GM23338 (cell line): ENCODE measurements around the gene BRF1. TPM values are rescaled to one million over a fixed set of nuclear protein-coding genes. Genes with fewer than 3 reads are reported as not detected.

Experiments
- ATAC-seq: fragments of 200-7000 bp; cut with Tn5 transposase; 3 replicates; pipeline ENCODE4 v1.9.1; 2020
- DNase-seq: peaks from one replicate; pipeline ENCODE4 v3.0.0-alpha.2; 2015; ENCODE audit warnings: low spot score
- H2AFZ ChIP-seq: fragments of 200-600 bp; sonication (generic); 2 replicates; pipeline ENCODE4 v1.8.0; 2016; ENCODE audit warnings: antibody characterized with exemption, mild to moderate bottlenecking, moderate library complexity
- H3F3A ChIP-seq: fragments of 200-600 bp; sonication (generic); replicated peaks from 2 replicates; pipeline ENCODE4 v1.8.0; 2017; ENCODE audit warnings: antibody characterized with exemption, mixed run types, low read depth
- H3K27ac ChIP-seq: fragments of 200-600 bp; sonication (generic); 2 replicates; pipeline ENCODE4 v1.6.1; 2016; ENCODE audit warnings: low read depth
- H3K27me3 ChIP-seq: fragments of 200-600 bp; sonication (generic); 2 replicates; pipeline ENCODE4 v1.8.0; 2016; ENCODE audit warnings: mild to moderate bottlenecking, mixed run types, moderate library complexity; ENCODE audit not compliant: insufficient read depth
- H3K36me3 ChIP-seq: fragments of 200-600 bp; sonication (generic); 2 replicates; pipeline ENCODE4 v1.8.0; 2016; ENCODE audit warnings: mild to moderate bottlenecking; ENCODE audit not compliant: insufficient read depth
- H3K4me1 ChIP-seq: fragments of 200-600 bp; sonication (generic); 2 replicates; pipeline ENCODE4 v1.8.0; 2016; ENCODE audit warnings: mild to moderate bottlenecking, moderate library complexity; ENCODE audit not compliant: insufficient read depth
- H3K4me2 ChIP-seq: fragments of 200-600 bp; sonication (generic); 2 replicates; pipeline ENCODE4 v1.7.1; 2017; ENCODE audit warnings: mixed run types
- H3K4me3 ChIP-seq: fragments of 200-600 bp; sonication (generic); 2 replicates; pipeline ENCODE4 v1.6.1; 2016; ENCODE audit warnings: mixed run types
- H3K79me2 ChIP-seq: fragments of 200-600 bp; sonication (generic); replicated peaks from 2 replicates; pipeline ENCODE4 v1.8.0; 2017; ENCODE audit warnings: mild to moderate bottlenecking; ENCODE audit not compliant: insufficient read depth
- H3K9me2 ChIP-seq: fragments of 200-600 bp; sonication (generic); 2 replicates; pipeline ENCODE4 v1.8.0; 2017; ENCODE audit not compliant: insufficient read depth
- H4K20me1 ChIP-seq: fragments of 200-600 bp; sonication (generic); replicated peaks from 2 replicates; pipeline ENCODE4 v1.8.0; 2017; ENCODE audit warnings: mild to moderate bottlenecking; ENCODE audit not compliant: insufficient read depth
- H3K27ac Mint-ChIP-seq: 2 replicates; pipeline ENCODE4 v1.8.0; 2020; ENCODE audit warnings: inconsistent platforms, mild to moderate bottlenecking, moderate library complexity, mixed read lengths
- H3K27me3 Mint-ChIP-seq: 3 replicates; pipeline ENCODE4 v1.8.0; 2022; ENCODE audit warnings: low read depth, mild to moderate bottlenecking, moderate library complexity, mixed read lengths, inconsistent platforms; ENCODE audit not compliant: insufficient read depth, poor library complexity
- H3K36me3 Mint-ChIP-seq: 3 replicates; pipeline ENCODE4 v1.8.0; 2021; ENCODE audit warnings: low read depth, mild to moderate bottlenecking, inconsistent platforms, moderate library complexity, mixed read lengths
- H3K4me1 Mint-ChIP-seq: 3 replicates; pipeline ENCODE4 v1.8.0; 2020; ENCODE audit warnings: mild to moderate bottlenecking, inconsistent platforms, mixed read lengths
- H3K4me3 Mint-ChIP-seq: 3 replicates; pipeline ENCODE4 v1.8.0; 2021; ENCODE audit warnings: moderate library complexity, mild to moderate bottlenecking, inconsistent platforms, mixed read lengths
- H3K9me3 Mint-ChIP-seq: 3 replicates; pipeline ENCODE4 v1.8.0; 2020; ENCODE audit warnings: moderate library complexity, mild to moderate bottlenecking, inconsistent platforms, mixed read lengths
- ETS1 ChIP-seq: IDR thresholded peaks from 2 replicates; pipeline ENCODE4 v1.6.1; 2016; ENCODE audit warnings: antibody characterized with exemption
- EZH2phosphoT487 ChIP-seq: fragments of 200-600 bp; sonication (generic); IDR thresholded peaks from one replicate; pipeline ENCODE4 v1.8.1; 2018; ENCODE audit warnings: antibody characterized with exemption; ENCODE audit not compliant: unreplicated experiment
- JUNB ChIP-seq: IDR thresholded peaks from one replicate; pipeline ENCODE4 v1.6.1; 2016; ENCODE audit warnings: antibody characterized with exemption; ENCODE audit not compliant: unreplicated experiment
- ZNF114 ChIP-seq: fragments of 250-450 bp; sonication (Bioruptor Pico); IDR thresholded peaks from 2 replicates; pipeline ENCODE4 v1.5.0; 2020; ENCODE audit warnings: mild to moderate bottlenecking, moderate library complexity
- ZNF331 ChIP-seq: fragments of 250-450 bp; sonication (Bioruptor Pico); IDR thresholded peaks from 2 replicates; pipeline ENCODE4 v1.5.0; 2020; ENCODE audit warnings: low read depth, mild to moderate bottlenecking, moderate library complexity
- polyA plus RNA-seq: library from polyadenylated mRNA; unstranded; fragments of >200 nt; fragmentation: Nextera tagmentation; extraction: Ambion mirVana; gene quantifications from 2 replicates; pipeline ENCODE4 v1.2.1, GENCODE V29; 2016
- total RNA-seq: library from RNA; depleted of rRNA; stranded (reverse); fragments of >200 nt; shearing (Covaris generic); gene quantifications from 2 replicates; pipeline ENCODE4 v1.2.3, GENCODE V29; 2014
- TF ChIP-seq, protein P1 (sequence below): fragments of 250-450 bp; sonication (Bioruptor Pico); IDR thresholded peaks from 2 replicates; pipeline ENCODE4 v1.5.0; 2020; ENCODE audit warnings: mild to moderate bottlenecking, moderate library complexity

Gene BRF1
- total and polyA plus RNA-seq, 2 experiments from 2014 or later, result 8.6 to 29.9 TPM

GRCh38 chr14:105307052-105307727 lies 6.4 kb upstream of the BRF1 start (continued):
- TF ChIP-seq, protein P1, sequence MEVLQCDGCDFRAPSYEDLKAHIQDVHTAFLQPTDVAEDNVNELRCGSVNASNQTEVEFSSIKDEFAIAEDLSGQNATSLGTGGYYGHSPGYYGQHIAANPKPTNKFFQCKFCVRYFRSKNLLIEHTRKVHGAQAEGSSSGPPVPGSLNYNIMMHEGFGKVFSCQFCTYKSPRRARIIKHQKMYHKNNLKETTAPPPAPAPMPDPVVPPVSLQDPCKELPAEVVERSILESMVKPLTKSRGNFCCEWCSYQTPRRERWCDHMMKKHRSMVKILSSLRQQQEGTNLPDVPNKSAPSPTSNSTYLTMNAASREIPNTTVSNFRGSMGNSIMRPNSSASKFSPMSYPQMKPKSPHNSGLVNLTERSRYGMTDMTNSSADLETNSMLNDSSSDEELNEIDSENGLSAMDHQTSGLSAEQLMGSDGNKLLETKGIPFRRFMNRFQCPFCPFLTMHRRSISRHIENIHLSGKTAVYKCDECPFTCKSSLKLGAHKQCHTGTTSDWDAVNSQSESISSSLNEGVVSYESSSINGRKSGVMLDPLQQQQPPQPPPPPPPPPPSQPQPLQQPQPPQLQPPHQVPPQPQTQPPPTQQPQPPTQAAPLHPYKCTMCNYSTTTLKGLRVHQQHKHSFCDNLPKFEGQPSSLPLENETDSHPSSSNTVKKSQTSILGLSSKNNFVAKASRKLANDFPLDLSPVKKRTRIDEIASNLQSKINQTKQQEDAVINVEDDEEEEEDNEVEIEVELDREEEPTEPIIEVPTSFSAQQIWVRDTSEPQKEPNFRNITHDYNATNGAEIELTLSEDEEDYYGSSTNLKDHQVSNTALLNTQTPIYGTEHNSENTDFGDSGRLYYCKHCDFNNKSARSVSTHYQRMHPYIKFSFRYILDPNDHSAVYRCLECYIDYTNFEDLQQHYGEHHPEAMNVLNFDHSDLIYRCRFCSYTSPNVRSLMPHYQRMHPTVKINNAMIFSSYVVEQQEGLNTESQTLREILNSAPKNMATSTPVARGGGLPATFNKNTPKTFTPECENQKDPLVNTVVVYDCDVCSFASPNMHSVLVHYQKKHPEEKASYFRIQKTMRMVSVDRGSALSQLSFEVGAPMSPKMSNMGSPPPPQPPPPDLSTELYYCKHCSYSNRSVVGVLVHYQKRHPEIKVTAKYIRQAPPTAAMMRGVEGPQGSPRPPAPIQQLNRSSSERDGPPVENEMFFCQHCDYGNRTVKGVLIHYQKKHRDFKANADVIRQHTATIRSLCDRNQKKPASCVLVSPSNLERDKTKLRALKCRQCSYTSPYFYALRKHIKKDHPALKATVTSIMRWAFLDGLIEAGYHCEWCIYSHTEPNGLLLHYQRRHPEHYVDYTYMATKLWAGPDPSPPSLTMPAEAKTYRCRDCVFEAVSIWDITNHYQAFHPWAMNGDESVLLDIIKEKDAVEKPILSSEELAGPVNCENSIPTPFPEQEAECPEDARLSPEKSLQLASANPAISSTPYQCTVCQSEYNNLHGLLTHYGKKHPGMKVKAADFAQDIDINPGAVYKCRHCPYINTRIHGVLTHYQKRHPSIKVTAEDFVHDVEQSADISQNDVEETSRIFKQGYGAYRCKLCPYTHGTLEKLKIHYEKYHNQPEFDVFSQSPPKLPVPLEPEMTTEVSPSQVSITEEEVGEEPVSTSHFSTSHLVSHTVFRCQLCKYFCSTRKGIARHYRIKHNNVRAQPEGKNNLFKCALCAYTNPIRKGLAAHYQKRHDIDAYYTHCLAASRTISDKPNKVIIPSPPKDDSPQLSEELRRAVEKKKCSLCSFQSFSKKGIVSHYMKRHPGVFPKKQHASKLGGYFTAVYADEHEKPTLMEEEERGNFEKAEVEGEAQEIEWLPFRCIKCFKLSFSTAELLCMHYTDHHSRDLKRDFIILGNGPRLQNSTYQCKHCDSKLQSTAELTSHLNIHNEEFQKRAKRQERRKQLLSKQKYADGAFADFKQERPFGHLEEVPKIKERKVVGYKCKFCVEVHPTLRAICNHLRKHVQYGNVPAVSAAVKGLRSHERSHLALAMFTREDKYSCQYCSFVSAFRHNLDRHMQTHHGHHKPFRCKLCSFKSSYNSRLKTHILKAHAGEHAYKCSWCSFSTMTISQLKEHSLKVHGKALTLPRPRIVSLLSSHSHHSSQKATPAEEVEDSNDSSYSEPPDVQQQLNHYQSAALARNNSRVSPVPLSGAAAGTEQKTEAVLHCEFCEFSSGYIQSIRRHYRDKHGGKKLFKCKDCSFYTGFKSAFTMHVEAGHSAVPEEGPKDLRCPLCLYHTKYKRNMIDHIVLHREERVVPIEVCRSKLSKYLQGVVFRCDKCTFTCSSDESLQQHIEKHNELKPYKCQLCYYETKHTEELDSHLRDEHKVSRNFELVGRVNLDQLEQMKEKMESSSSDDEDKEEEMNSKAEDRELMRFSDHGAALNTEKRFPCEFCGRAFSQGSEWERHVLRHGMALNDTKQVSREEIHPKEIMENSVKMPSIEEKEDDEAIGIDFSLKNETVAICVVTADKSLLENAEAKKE (CRISPR knock-in tag), result no peak
- no peak for TF ChIP-seq ZNF331 (CRISPR knock-in tag)

DNA sequence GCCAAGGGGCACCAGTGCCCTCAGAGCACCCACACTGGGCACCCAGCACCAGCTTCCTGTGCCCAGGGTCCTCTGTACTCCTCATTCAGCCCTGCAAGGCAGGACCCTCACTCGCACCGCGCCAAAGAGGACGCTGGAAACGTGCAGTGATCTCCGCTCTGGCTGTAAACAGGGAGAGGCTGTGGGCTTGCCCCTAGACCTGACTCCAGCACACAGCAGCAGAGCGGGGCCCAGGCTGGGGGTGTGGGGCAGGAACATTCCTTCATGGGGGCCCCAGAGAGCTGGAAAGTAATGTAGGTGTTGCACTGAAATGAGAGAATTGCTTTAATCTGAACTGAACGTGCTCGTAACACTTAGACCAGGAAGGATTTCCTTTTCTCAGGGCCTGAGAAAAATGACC lies 5.0 kb upstream of the BRF1 start:
- Histone ChIP-seq H3F3A (peaks cover 5% of the 10 kb centered on the region; the same call in 1 of the 2 replicates), H3K4me1 (peaks cover 11% of the 10 kb centered on the region; the same call in 1 of the 2 replicates), H3K27ac (no peak overlapping the region), H3K79me2 (no peaks in the 10 kb centered on the region), H3K36me3 (no peaks in the 10 kb centered on the region), H3K4me2 (no peak overlapping the region), H2AFZ (no peak overlapping the region), H4K20me1 (no peaks in the 10 kb centered on the region; the same call in 1 of the 2 replicates), H3K4me3 (no peak overlapping the region), H3K9me2 (no peaks in the 10 kb centered on the region), H3K27me3 (no peaks in the 10 kb centered on the region)
- H3K27ac Mint-ChIP-seq, result no peak overlapping the region
- no peak for DNase-seq
- no peak for ATAC-seq
- peaks cover 9% of the 10 kb centered on the region for H3K4me1 Mint-ChIP-seq
- no peak overlapping the region for H3K4me3 Mint-ChIP-seq
- peaks cover 14% of the 10 kb centered on the region for H3K27me3 Mint-ChIP-seq
- H3K36me3 Mint-ChIP-seq, result no peaks in the 10 kb centered on the region
- no peaks in the 10 kb centered on the region for H3K9me3 Mint-ChIP-seq
- TF ChIP-seq EZH2phosphoT487, result no peak
- TF ChIP-seq, protein P1 (CRISPR knock-in tag), result no peak
- TF ChIP-seq ZNF114 (CRISPR knock-in tag), result no peak
- no peak for TF ChIP-seq ETS1
- no peak for TF ChIP-seq JUNB
